ENCODE data around the gene ZNF414. TPM values are rescaled to one million over a fixed set of nuclear protein-coding genes. Genes with fewer than 3 reads are reported as not detected.

Gene ZNF414
- total RNA-seq, 4 donors from 2014 or later: 10.3 to 62.4 (median 21.2) TPM

DNA sequence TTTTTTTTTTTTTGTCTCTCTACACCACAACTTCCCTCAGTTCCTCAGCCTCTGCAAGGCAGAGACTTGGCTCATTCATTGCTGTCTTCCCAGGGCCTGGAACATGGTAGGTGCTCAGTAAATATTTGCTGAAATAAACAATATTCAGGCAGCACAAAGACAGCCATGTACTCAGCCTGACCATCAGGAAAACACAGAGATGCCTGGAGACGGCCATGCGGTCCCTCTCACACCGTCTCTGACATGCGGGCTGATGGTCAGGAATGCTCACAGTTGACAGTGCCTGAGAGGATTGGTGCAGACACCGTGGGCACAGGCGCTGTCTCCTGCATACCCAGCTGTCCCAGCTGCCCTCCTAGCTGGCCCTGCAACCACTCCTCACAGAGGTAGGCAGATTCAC, 12.5 kb downstream of the ZNF414 start:
- TF ChIP-seq, protein P1, sequence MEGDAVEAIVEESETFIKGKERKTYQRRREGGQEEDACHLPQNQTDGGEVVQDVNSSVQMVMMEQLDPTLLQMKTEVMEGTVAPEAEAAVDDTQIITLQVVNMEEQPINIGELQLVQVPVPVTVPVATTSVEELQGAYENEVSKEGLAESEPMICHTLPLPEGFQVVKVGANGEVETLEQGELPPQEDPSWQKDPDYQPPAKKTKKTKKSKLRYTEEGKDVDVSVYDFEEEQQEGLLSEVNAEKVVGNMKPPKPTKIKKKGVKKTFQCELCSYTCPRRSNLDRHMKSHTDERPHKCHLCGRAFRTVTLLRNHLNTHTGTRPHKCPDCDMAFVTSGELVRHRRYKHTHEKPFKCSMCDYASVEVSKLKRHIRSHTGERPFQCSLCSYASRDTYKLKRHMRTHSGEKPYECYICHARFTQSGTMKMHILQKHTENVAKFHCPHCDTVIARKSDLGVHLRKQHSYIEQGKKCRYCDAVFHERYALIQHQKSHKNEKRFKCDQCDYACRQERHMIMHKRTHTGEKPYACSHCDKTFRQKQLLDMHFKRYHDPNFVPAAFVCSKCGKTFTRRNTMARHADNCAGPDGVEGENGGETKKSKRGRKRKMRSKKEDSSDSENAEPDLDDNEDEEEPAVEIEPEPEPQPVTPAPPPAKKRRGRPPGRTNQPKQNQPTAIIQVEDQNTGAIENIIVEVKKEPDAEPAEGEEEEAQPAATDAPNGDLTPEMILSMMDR (IDR thresholded peaks at IDR 0.05): no peak
- TF ChIP-seq POLR2A (IDR thresholded peaks at IDR 0.05) (no peak), EP300 (IDR thresholded peaks at IDR 0.05) (no peak)
- no peak for DNase-seq (ENCODE audit: low spot score in 2 of 2)
- Histone ChIP-seq H3K27ac (no peak overlapping the region), H3K27me3 (no peaks in the 10 kb centered on the region), H3K4me1 (peaks cover 0 to 14% (median 7%) of the 10 kb centered on the region in 4 donors), H3K4me3 (peak overlapping the region in 1 of 4 donors; percentile 24), H3K9me3 (no peaks in the 10 kb centered on the region), H3K36me3 (no peaks in the 10 kb centered on the region)
- WGBS, 2 donors: 57 to 84% methylated on average over 6 of the region's 6 CpGs

DNA sequence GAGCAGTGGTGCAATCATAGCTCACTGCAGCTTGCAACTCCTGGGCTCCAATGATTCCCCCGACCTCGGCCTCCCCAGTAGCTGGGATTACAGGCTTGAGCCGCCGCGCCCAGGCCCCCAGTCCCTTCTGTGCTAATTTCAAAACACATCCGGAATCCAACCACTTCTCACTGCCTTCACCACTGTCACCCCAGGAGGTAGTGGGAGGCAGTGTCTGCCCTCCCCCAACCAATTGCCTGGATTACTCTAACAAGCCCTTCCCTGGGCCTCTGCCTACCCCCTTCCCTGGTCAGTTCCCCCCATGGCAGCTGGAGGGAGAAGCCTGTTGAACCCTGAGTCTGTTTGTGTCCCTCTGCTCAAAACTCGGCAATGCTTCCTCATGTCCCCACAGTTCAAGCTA, 13.8 kb downstream of the ZNF414 start:
- Histone ChIP-seq H3K4me1 (peaks cover 0 to 4% (median under 1%) of the 10 kb centered on the region in 4 donors), H3K9me3 (no peaks in the 10 kb centered on the region), H3K27me3 (no peaks in the 10 kb centered on the region), H3K36me3 (no peaks in the 10 kb centered on the region), H3K27ac (no peak overlapping the region), H3K4me3 (no peak overlapping the region)
- WGBS, 2 donors: 32 to 41% methylated on average over 7 of the region's 7 CpGs
- TF ChIP-seq POLR2A (IDR thresholded peaks at IDR 0.05) (no peak), EP300 (IDR thresholded peaks at IDR 0.05) (no peak)
- TF ChIP-seq, protein P1 (IDR thresholded peaks at IDR 0.05): no peak
- no peak for DNase-seq (ENCODE audit: low spot score in 2 of 2)

DNA sequence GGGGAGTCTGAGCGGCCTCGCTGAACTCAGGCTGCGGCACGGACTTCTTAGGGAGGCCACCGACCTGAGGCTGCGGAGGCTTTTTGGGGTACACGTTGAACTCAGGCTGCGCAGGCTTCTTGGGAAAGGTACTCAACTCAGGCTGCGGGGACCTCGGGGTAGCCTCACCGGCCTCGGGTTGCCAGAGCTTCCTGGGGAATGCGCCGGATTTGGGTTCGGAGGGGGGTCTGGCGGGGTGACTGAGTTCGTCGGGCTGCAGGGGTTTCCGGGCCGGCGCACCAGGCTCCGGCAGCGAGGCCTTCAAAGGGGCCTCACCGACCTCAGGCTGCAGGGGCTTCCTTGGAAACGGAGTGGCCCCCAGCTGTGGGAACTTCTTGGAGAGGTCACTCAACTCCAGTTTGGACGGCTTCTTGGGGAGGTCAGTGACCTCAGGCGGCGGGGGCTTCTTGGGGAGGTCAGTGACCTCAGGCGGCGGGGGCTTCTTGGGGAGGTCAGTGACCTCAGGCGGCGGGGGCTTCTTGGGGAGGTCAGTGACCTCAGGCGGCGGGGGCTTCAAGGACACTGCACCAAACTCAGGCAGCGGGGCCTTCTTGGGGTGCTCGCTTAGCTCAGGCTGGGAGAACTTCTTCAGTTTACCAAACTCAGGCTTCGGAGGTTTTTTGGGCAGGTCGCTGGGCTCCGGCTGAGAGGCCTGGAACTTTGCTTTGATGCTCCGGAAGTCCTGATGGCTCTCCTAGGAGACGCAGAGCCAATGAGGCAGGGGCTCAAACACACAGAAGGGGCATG, 14.7 kb downstream of the ZNF414 start:
- Histone ChIP-seq H3K9me3 (no peaks in the 10 kb centered on the region), H3K27ac (no peak overlapping the region), H3K4me3 (no peak overlapping the region), H3K36me3 (no peaks in the 10 kb centered on the region), H3K27me3 (no peaks in the 10 kb centered on the region), H3K4me1 (no peaks in the 10 kb centered on the region)
- TF ChIP-seq EP300 (IDR thresholded peaks at IDR 0.05) (no peak), POLR2A (IDR thresholded peaks at IDR 0.05) (no peak)
- TF ChIP-seq, protein P1 (IDR thresholded peaks at IDR 0.05): no peak
- 69 to 73% methylated on average over 20 to 35 of the region's 41 CpGs for WGBS, 2 donors
- DNase-seq (ENCODE audit: low spot score in 2 of 2): no peak

DNA sequence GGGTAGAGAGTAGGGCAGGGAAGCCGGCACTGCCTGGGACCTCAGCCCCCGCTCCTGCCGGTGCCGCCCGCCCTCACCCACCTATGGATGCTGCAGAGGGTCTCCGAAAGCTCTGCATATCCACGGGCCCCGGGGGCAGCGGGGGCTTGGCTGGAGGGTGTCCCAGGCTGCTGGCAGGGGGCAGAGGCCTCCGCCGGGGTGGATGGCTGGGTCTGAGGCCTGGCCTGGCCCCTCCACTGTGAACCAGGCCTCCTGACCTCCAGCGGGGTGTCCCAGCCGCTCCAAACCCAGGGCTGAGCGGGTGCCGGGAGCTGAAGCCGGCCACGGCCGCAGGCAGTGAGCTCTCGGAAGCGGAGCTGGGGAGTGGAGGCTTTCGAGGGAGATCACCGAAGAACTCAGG, 15.7 kb downstream of the ZNF414 start:
- no peak for DNase-seq (ENCODE audit: low spot score in 2 of 2)
- Histone ChIP-seq H3K4me1 (no peaks in the 10 kb centered on the region), H3K36me3 (peaks cover 0 to 2% (median 0%) of the 10 kb centered on the region in 3 donors), H3K27me3 (no peaks in the 10 kb centered on the region), H3K27ac (no peak overlapping the region), H3K9me3 (no peaks in the 10 kb centered on the region), H3K4me3 (no peak overlapping the region)
- 74 to 88% methylated on average over 7 to 21 of the region's 22 CpGs for WGBS, 2 donors
- TF ChIP-seq, protein P1 (IDR thresholded peaks at IDR 0.05): no peak
- TF ChIP-seq EP300 (IDR thresholded peaks at IDR 0.05) (no peak), POLR2A (IDR thresholded peaks at IDR 0.05) (no peak)

DNA sequence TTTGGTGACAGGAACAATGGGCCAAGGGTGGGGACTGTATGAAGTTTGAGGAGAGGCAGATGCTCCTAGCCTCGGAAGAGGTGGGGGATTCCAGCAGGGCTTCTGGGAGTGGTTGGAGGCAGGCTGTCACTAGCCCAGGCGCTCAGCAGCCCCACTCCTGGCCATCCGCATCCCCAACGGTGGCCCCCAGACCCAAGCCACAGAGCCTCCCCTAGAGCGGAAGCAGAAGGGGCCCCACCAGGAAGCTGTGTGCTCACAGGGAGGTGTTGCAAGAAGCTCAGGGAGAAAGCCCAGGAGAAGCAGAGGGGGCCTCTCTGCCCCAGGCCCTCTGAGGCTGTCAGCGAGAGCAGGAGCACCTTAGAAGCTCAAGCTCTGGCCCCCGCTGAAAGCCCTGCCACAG, 19.8 kb downstream of the ZNF414 start:
- H3K27ac ChIP-seq: no peak overlapping the region
- H3K36me3 ChIP-seq: peaks cover 0 to 32% (median 0%) of the 10 kb centered on the region in 3 donors
- no peaks in the 10 kb centered on the region for H3K9me3 ChIP-seq
- H3K4me3 ChIP-seq: no peak overlapping the region
- no peaks in the 10 kb centered on the region for H3K4me1 ChIP-seq
- no peak for DNase-seq (ENCODE audit: low spot score in 2 of 2)
- H3K27me3 ChIP-seq: no peaks in the 10 kb centered on the region
- whole genome bisulfite sequencing, 2 donors: 48 to 63% methylated on average over 7 of the region's 7 CpGs
- TF ChIP-seq, protein P1 (IDR thresholded peaks at IDR 0.05): no peak
- TF ChIP-seq POLR2A (IDR thresholded peaks at IDR 0.05) (no peak), EP300 (IDR thresholded peaks at IDR 0.05) (no peak)

All from tibial nerve (tissue), 4 donors.